GM12872 (cell line): ENCODE data around the gene RASIP1.

Experiments
- TF ChIP-seq, protein P1 (sequence below): IDR thresholded peaks from 3 replicates; pipeline ENCODE4 v1.5.1; 2011; ENCODE audit warnings: low read depth, mild to moderate bottlenecking, low read length, moderate library complexity; ENCODE audit not compliant: insufficient read depth

Gene RASIP1

DNA sequence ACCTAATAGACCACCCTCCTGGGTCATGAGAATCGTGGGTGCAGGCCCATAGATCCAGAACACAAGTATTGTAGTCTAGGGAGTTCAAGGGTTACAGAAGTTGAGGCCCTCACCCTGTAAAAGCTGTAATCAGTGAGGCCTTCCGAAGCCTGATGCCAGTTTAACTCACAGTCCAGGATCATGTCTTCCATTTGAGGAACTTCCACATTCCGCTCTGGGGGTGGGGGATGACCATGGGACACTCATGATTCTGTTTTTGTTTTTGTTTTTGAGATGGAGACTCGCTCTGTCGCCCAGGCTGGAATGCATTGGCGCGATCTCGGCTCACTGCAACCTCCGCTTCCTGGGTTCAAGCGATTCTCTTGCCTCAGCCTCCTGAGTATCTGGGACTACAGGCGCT is 1.7 kb upstream of the RASIP1 start:
- TF ChIP-seq, protein P1, sequence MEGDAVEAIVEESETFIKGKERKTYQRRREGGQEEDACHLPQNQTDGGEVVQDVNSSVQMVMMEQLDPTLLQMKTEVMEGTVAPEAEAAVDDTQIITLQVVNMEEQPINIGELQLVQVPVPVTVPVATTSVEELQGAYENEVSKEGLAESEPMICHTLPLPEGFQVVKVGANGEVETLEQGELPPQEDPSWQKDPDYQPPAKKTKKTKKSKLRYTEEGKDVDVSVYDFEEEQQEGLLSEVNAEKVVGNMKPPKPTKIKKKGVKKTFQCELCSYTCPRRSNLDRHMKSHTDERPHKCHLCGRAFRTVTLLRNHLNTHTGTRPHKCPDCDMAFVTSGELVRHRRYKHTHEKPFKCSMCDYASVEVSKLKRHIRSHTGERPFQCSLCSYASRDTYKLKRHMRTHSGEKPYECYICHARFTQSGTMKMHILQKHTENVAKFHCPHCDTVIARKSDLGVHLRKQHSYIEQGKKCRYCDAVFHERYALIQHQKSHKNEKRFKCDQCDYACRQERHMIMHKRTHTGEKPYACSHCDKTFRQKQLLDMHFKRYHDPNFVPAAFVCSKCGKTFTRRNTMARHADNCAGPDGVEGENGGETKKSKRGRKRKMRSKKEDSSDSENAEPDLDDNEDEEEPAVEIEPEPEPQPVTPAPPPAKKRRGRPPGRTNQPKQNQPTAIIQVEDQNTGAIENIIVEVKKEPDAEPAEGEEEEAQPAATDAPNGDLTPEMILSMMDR, result no peak

DNA sequence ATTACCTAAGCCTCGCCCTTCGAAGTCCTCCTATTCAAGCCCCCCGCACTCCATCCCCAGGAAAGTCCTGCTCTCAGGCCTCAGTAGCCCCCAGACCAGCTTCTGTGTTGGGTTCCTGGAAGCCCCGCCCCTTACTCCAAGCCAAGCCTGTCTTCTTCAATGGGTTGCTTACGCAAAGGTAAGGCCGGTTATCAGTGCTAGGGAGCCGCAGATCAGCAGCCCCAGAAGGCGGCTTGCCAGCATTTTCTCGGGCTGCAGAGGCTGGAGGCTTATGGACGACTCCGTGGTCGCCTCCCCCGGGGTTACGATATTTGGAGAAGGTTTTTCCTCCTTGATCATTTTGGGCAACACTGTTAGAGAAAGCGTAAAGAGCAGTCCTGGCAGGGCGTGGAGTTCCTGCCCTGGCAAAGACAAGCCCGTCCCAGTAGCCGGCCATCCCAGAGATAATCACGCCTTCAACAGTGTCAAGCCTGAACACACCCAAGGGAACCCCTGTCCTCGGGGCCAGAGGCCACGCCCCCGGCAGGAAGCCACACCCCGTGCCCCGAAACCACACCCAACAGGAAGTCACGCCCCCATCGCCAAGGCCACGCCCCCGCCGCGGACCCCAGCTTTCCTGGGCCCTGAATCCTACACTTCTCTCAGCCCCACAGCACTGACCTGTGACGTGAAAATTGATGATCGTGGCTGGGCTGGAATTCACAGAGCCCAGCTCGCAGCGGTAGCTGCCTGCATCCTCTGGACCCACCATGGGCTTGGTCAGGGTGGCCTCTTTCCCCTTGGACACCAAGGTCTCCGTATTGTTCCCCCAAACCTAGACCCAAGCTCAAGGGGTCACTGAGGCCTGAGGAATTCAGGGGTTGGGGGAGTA is 954 bp upstream of the RASIP1 start:
- TF ChIP-seq, protein P1, result no peak

DNA sequence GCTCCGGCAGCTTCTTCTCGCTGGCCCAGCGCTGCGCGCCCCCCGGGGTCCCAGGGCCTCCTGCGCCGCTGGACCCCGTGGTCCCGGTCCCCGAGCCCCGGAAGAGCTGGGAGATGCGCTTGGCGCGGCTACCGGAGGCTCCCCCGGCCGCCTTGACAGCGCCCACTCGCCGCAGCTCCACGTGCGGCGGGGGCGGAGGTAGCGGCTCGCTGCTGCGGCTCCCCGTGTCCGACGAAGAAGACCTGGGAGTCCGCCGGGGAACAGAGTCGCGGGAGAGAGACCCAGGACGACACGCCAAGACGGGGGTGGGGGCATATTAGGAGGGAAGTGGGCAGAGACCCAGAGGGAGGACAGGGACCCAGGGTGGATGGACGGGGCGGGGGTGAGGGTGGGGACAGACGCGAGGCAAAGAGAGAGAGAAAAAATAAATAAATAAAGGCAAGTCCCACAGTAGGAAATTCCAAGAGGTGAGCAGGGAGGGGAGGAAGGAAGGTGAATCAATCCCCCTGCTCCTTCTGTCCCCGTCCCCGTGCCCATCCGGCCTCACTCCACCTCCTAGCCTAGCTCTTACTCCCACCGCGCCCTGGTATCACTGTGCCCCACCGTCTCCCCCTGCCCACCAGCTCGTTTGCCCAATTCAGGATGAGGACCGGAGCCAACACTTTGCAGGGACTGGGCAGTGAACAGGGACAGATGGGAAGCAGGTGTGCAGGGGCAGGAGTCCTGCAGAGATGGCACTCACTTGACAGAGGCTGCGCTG is 826 bp downstream of the RASIP1 start:
- TF ChIP-seq, protein P1, result no peak

DNA sequence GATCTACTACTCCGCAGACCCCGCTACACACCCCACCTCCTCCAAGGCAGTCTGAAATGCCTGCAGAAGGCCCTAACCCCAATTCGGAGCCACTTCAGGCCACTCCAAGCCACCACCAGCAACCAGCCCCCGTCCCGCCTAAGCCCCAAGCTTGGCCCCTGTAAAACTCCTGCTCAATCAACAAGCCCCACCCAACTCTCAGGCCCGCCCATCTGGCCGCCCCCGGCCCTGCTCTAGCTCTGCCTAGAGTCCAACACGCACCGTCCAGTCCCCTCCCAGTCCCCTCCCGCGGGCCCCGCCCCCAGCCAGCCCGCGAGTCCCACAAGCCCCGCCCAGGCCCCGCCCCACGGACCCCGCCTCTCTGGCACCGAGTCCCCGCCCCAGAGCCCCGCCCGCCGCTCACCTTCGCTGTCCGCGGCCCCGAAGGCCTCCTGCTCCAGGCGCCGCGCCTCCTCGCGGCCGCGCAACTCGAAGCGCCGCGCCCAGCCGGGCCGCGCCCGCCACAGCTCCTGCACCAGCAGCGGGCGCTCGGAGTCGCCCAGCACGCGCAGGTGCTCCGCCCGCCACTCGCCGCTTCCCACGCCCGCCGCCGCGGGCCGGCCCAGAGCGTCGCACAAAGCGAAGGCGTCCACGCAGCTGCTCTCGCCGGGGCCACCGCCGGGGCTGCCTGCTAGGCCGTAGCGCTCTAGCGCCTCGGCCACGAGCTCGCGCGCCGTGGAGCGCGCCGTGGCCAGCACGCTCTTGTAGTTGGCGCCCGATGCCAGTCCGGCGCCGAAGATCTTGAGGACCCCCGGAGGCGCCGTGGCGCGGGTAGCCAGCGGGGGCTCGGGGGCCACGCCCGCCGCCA is 1.6 kb downstream of the RASIP1 start:
- TF ChIP-seq, protein P1, result peak; percentile 35; the same call in 1 of the 3 replicates

DNA sequence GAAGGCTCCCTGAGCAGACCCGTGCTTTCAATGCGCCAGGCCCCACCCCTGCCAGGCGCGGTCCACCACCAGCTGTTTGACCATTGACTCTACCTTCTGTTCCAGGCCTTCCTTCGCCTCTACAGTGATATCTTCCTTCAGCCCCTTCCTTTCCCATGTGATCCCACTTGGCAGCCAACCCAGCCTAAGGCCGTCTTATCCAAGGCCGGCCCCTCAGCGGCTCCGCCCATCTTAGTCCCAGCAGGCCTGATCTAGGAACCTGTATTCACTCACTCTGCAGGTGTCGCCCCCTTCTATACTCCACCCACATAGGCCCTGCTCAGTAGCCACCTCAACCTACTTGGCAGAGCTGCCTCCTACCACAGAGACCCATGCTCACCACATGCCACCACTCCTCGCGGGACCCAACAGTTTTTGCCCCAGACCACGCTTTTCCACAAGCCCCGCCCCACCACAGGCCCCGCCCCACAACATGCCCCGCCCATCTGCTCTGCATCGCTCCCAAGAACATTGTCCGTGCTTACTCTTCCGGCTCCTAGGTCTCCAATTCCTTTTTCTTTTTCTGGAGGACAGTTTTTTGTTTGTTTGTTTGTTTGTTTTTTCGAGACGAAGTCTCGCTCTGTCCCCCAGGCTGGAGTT is 2.9 kb downstream of the RASIP1 start:
- TF ChIP-seq, protein P1, result no peak

DNA sequence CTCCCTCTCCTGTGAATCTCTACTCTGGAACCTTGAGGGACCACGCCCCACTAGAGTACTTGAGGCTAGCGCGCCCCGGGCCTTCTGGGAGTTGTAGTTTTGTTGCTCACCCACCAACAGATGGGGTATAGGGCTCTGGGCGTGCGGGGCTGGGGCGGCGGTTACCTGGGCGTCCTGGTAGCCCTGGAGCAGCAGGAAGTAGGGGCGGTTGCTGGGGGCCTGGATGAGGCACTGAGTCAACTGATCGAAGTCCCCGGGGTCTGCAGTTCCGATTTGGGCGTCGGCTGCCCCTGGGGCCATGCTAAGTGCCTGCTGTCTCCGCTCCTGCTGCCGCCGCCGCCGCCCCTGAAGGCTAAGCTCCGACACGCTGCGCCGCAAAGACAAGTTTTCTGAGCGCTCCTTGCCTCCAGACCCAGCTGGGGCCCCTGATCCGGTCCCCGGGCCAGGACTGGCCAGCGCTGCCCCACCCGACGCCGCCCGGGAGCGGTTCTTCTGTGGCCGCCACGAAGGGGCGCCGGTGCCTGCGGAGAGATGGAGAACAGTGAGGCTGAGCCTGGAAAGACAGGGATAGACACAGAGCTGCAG is 5.3 kb downstream of the RASIP1 start:
- TF ChIP-seq, protein P1, result no peak
